ENCODE results near the gene TOMM20L.

DNA sequence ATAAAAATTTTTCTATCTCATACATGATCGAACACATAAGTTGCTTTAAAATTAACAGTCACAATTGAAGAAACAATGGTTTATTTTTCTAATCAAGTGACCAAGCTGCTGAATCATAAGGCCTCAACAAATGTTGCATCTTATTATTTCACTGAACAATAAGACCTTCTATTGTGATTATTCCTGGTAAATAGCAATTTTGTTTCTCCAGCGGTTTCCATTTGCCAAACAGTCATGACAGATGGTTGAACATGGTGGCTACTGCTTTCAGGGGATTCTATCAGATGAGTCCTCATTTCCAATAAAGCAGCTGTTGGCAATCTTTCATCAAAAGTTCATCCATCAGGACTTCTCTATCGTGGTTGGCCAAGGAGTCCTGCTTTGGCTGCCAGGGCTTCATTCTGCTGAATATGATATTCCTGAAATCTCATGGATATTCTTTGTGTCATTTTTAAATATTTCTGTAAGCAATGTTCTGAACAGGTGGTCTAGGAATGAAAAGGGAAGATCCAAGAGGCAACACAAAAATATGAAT, 13.0 kb downstream of the TOMM20L start:
- TF ChIP-seq EZH2phosphoT487 (IDR thresholded peaks at IDR 0.05; ENCODE audit: insufficient read depth, low read depth) (no peak), EZH2 (IDR thresholded peaks at IDR 0.05; ENCODE audit: insufficient read depth, poor library complexity, severe bottlenecking) (no peak)

Measured in GM23248 (cell line).